Esophagus mucosa (tissue), 1 donor: ENCODE results near the gene ECHS1. TPM values are rescaled to one million over a fixed set of nuclear protein-coding genes. Genes with fewer than 3 reads are reported as not detected.

Source experiments
- ATAC-seq: fragments of 200-7000 bp; cut with Tn5 transposase; one replicate; pipeline ENCODE4 v1.9.1; 2020
- total RNA-seq: library from RNA; stranded (reverse); gene quantifications from one replicate; pipeline ENCODE4 v1.2.4, GENCODE V29; 2023
- donor health status: DM: yes; HTN: yes; CAD: no.

ECHS1 gene
- total RNA-seq, 1 donor from 2014 or later = 79.5 TPM

GRCh38 chr10:133338080-133339071 is 34.8 kb downstream of the ECHS1 start:
- ATAC-seq = no peak

DNA sequence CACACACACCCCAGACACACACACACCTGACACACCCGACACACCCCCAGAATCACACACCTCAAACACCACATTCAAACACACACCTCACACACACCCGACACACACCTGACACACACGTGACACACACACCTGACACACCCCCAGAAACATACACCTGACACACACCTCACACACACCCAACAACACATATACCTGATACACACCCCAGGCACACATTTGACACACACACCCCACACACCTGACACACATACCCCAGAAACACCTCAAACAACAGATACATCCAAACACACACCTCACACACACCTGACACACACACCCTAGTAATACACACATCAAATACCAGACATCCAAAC is 35.8 kb downstream of the ECHS1 start:
- ATAC-seq = no peak

- peak; percentile 24 for ATAC-seq
These were observed 36.4 kb downstream of the ECHS1 start, which contains the start of gene CALY for GRCh38 chr10:133336577-133337369. Gene CALY (minus strand): TSS chr10:133336896. CDS start chr10:133328989, 7,907 bp downstream.

- no peak for ATAC-seq
These were observed 37.0 kb downstream of the ECHS1 start for GRCh38 chr10:133336118-133336576.

GRCh38 chr10:133335246-133336117 is 37.7 kb downstream of the ECHS1 start:
- peak; percentile 18 for ATAC-seq

- ATAC-seq = no peak
These were observed 38.5 kb downstream of the ECHS1 start for GRCh38 chr10:133334503-133335245.

GRCh38 chr10:133332936-133333699 is 40.0 kb downstream of the ECHS1 start:
- ATAC-seq = no peak

- peak; percentile 79 for ATAC-seq
These were observed 43.5 kb downstream of the ECHS1 start for GRCh38 chr10:133329491-133330202.

DNA sequence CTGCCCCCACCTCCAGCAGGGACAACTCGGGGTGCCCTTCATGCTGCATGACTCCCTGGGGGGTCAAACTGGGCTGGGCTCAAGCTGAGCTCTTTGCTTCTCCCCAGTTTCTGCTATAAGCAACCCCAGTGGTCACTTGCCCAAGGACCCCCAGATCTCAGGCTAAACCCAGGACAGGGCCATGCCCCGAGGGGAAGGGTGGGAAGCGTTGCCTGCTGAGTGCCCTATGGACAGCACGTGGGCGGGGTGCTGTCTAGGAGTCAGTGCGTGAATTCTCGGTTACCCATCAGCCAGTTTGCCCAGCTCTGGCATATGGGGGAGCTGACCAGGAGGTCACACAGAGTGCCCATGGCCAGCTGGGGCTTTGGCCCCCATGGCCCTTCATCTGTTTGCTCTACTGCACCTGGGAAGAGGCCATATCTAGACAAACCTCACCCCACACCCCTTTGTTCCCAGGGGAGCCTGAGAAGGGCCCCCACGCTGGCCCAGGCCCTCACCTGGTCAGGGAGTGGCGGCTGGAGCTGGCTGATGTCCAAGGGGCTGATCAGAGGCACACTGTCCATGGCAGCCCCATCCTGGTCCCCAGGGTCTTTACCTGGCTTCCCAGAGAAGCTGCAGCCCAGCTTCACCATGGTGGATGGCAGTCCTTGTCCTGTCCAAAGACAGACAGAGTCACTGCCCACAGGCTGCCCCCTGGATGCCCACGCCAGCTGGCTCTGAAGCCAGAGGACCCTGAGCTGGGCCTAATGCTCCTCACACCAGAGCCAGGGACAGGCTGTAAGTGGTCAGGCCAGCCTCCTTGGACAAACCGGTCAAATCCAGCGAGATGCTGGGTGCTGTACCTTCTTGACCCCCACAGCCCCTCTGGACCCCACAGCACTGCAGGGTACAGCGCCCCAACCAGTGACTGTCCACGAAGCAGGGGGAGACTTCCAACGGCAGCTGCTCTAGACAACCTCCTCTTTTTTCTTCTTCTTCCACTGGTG is 44.5 kb downstream of the ECHS1 start:
- no peak for ATAC-seq

- no peak for ATAC-seq
These were observed 45.4 kb downstream of the ECHS1 start for GRCh38 chr10:133327651-133328357.

DNA sequence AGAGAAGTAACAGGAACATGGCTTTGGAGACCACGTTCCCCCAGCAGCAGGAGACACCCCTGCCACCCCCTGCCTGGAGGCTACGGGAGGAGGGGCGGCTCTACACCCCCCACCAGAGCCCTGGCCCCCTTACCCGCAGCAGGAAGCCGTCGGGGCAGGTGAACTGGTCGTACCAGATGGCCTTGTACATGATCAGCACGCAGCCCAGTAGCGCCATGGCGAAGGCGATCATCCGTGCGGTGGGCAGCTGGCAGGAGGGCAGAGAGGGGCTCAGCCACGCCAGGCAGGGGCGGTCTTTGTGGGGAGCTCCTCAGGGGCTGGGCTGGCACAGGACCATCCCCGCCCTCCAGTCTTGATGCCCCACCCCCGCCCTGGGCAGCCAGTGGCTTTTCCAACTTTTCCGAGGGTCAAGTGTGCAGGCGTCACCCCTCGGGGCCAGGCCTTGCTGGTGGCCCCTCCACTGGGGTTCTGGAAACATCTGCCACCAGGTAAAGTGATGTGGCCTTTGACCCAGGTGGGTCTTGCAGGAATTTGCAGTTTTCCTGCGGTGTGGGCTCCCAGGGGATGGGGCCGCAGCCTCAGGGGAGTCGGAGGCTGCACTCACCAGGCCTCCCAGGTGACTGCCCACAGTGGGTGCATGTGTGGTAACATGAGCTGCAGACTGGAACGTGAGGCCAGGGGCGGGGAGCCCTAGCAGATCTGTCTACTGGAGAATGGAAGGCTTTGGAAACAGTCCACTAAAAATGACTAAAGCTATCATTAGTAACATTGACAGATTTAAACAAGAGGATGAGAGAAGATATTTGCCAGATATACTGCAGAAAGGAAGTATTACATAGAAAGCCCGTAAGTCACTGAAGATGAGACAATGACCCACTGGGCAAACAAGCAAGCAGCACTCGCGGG is 46.2 kb downstream of the ECHS1 start:
- no peak for ATAC-seq

DNA sequence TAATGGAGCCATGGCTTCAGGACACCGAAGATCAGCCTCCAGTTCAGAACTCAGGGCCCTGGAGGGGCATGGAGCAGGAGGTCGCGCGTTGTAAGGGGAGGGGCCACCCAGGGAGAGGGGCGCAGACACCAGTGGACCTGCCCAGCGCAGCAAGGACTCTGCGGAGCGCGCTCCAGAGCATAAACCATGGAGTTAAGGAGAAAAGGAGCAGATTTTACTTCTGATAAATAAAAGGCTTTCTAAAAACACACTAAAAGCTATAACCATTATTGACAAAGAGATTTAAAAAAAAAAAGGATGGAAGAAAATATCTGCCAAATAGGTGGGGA is 47.0 kb downstream of the ECHS1 start:
- ATAC-seq = no peak

GRCh38 chr10:133325440-133326222 is 47.5 kb downstream of the ECHS1 start:
- no peak for ATAC-seq

GRCh38 chr10:133324857-133325260 is 48.3 kb downstream of the ECHS1 start:
- ATAC-seq = peak; percentile 3

DNA sequence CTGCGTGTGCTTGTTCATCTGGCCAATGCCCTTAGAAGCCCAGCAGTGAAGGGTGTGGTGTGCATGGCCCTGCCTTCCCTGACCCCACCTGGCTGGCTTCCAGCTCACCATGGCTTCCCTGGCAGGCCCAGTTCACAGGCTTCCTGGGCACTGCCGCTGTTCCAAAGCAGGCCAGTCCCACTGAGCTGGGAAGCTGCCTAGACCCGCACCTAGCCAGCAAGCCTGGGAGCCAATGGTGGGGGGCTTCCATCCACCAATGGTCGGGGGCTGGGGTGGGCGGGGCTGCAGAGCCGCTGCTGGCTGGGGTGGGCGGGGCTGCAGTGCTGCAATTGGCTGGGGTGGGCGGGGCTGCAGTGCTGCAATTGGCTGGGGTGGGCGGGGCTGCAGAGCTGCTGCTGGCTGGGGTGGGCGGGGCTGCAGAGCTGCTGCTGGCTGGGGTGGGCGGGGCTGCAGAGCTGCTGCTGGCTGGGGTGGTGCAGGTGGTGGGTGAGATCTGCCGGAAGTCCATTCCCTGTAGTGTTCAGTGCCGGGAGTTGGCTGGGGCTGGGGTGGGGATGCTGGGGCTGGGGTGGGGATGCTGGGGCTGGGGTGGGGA is 48.9 kb downstream of the ECHS1 start:
- peak; percentile 69 for ATAC-seq
